A673 (cell line): Measurements from ENCODE around the gene DOK6. TPM values are rescaled to one million over a fixed set of nuclear protein-coding genes. Genes with fewer than 3 reads are reported as not detected.

ENCODE experiments used
- BruUV-seq: library from RNA; stranded (reverse); fragments of 400-500 nt; replicated peaks from 2 replicates; lab custom pipeline; 2021; lab: Mats Ljungman, UMichigan
- CTCF ChIA-PET: fragments of 300-600 bp; sonication (Branson Sonifier 250); formaldehyde crosslinking; loops from one replicate; lab custom pipeline; 2022; ENCODE audit warnings: antibody characterized with exemption; lab: Charles Lee
- POLR2A ChIA-PET: fragments of 300-600 bp; sonication (Branson Sonifier 250); formaldehyde crosslinking; loops from one replicate; lab custom pipeline; 2022; ENCODE audit warnings: antibody characterized with exemption; ENCODE audit not compliant: low non-redundant PET; lab: Charles Lee
- DNase-seq: peaks from one replicate; pipeline ENCODE4 v3.0.0-alpha.2; 2015; ENCODE audit warnings: low spot score
- H3K27ac ChIP-seq: fragments of 200-600 bp; sonication (generic); 2 replicates; pipeline ENCODE4 v1.5.1; 2016; ENCODE audit warnings: mixed run types, low read depth, mild to moderate bottlenecking, mixed read lengths, antibody characterized with exemption, low read length; ENCODE audit not compliant: poor library complexity, severe bottlenecking
- H3K27me3 ChIP-seq: fragments of 200-600 bp; sonication (generic); replicated peaks from 2 replicates; pipeline ENCODE4 v1.6.1; 2017; ENCODE audit warnings: mixed run types, low read depth, mild to moderate bottlenecking, mixed read lengths, antibody characterized with exemption, low read length; ENCODE audit not compliant: insufficient read depth, poor library complexity
- H3K36me3 ChIP-seq: fragments of 200-600 bp; sonication (generic); 2 replicates; pipeline ENCODE4 v1.6.1; 2016; ENCODE audit warnings: mixed run types, mild to moderate bottlenecking, mixed read lengths, antibody characterized with exemption, low read length; ENCODE audit not compliant: insufficient read depth, poor library complexity, severe bottlenecking
- H3K4me1 ChIP-seq: fragments of 200-600 bp; sonication (generic); 2 replicates; pipeline ENCODE4 v1.6.1; 2017; ENCODE audit warnings: mixed run types, mild to moderate bottlenecking, mixed read lengths, antibody characterized with exemption, low read length; ENCODE audit not compliant: insufficient read depth, poor library complexity, severe bottlenecking
- H3K4me3 ChIP-seq: fragments of 200-600 bp; sonication (generic); 2 replicates; pipeline ENCODE4 v1.5.1; 2016; ENCODE audit warnings: low read depth, mixed run types, mild to moderate bottlenecking, mixed read lengths, low read length; ENCODE audit not compliant: poor library complexity, severe bottlenecking
- H3K9me3 ChIP-seq: fragments of 200-600 bp; sonication (generic); 2 replicates; pipeline ENCODE4 v1.6.1; 2016; ENCODE audit warnings: mixed run types, low read depth, mild to moderate bottlenecking, mixed read lengths, antibody characterized with exemption, low read length; ENCODE audit not compliant: poor library complexity, severe bottlenecking
- CTCF ChIP-seq: fragments of 300-800, 200-600 bp; sonication (generic); conservative IDR thresholded peaks from 2 replicates; pipeline ENCODE4 v1.5.1; 2017; ENCODE audit warnings: low read depth, mild to moderate bottlenecking, antibody characterized with exemption, low read length, moderate library complexity, mixed read lengths
- EZH2 ChIP-seq: fragments of 200-600 bp; sonication (generic); IDR thresholded peaks from 2 replicates; pipeline ENCODE4 v1.6.1; 2017; ENCODE audit warnings: borderline replicate concordance, low read depth, mild to moderate bottlenecking, mixed read lengths, antibody characterized with exemption, low read length; ENCODE audit not compliant: poor library complexity, severe bottlenecking
- intact Hi-C: fragments of 100-400 bp; cut with micrococcal nuclease; formaldehyde crosslinking; loops from one replicate; pipeline ENCODE4 v1.10.0; 2022; ENCODE audit not compliant: unreplicated experiment
- total RNA-seq: library from RNA; stranded (reverse); gene quantifications from 2 replicates; pipeline ENCODE4 v1.2.3, GENCODE V29; 2021

The DOK6 gene
- total RNA-seq, 1 experiment from 2014 or later: 13.7 TPM

DNA sequence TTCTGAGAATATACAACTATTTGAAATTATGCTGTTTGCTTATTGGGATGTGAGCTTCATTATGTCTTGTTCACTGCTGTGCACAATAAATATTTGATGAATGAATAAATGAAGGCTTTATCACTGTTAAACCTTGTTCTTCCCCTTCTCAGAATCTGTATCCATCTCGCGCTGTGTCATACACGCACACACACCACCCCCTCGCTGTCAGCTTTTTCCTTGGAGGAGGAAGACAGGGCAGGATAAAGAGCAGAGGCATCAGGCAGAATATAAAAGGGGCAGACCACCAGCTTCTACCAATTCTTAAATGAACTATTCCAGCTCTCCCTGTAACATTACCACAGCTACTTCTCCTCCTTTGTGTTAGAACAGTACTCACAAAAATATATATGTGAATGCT lies 472.0 kb downstream of the DOK6 start:
- no peak for TF ChIP-seq EZH2
- TF ChIP-seq CTCF: no peak
- Histone ChIP-seq H3K27ac (no peak overlapping the region), H3K4me3 (no peak overlapping the region), H3K36me3 (no peaks in the 10 kb centered on the region), H3K4me1 (no peaks in the 10 kb centered on the region), H3K9me3 (no peaks in the 10 kb centered on the region), H3K27me3 (no peaks in the 10 kb centered on the region)
- intact Hi-C loops: no loop called here
- DNase-seq: no peak
- ChIA-PET CTCF (no interaction called here), POLR2A (no interaction called here)
- no TSS peak for BruUV-seq

DNA sequence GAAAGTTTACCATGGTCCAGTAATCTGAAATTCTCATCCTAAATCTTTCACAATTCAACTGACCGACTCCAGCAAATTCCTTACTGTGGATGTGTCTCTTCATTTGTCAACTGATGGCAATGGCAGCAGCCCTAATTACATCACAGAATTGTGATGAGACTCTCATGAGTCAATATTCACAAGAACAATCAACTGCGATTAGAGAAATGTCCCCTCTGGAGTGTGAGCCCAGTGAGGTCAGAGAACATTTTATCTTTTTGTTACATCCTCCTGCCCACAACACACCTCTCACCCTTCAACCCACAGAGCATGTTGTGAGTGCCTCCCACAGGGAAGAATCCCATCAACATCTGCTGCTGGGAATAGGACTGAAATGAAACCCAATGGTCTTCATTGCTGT lies 473.4 kb downstream of the DOK6 start:
- no peaks in the 10 kb centered on the region for H3K4me1 ChIP-seq

DNA sequence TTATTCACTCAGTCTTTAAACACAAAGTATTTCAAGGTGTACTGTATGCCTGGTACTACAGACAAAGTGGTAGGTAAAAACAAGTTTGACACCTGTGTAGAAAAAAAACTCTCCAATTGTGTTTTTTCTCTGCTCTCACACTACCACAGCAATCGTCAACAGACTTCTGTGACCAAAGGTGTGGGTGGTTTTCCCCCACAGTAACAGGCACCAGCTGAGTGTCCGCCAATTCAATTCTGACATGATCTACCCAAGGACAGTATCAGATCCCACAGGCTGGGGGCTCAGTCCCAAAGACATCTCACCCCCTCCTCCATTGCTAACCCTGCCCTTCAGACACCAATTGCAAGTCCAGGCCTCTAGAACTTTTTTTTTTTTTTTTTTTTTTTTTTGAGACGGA lies 475.8 kb downstream of the DOK6 start:
- Histone ChIP-seq H3K27me3 (no peaks in the 10 kb centered on the region), H3K4me3 (no peak overlapping the region), H3K27ac (no peak overlapping the region), H3K9me3 (no peaks in the 10 kb centered on the region), H3K36me3 (no peaks in the 10 kb centered on the region), H3K4me1 (no peaks in the 10 kb centered on the region)
- ChIA-PET POLR2A (no interaction called here), CTCF (no interaction called here)
- no peak for DNase-seq
- BruUV-seq: no TSS peak
- intact Hi-C loops: no loop called here
- TF ChIP-seq CTCF: no peak
- TF ChIP-seq EZH2: no peak

More for the DNA sequence above, 473.4 kb downstream of the DOK6 start:
- no peaks in the 10 kb centered on the region for H3K27me3 ChIP-seq
- intact Hi-C loops: no loop called here
- H3K36me3 ChIP-seq: no peaks in the 10 kb centered on the region
- no peak for TF ChIP-seq CTCF
- ChIA-PET POLR2A (no interaction called here), CTCF (no interaction called here)
- H3K27ac ChIP-seq: no peak overlapping the region
- no TSS peak for BruUV-seq
- no peaks in the 10 kb centered on the region for H3K9me3 ChIP-seq
- DNase-seq: no peak
- no peak overlapping the region for H3K4me3 ChIP-seq
